DMS53 (cell line): ENCODE data around the gene LAMP1.
"Not testable (repeated sequence)": the region's sequence is repeated elsewhere in the genome, so short reads cannot be mapped to it uniquely, and the experiment has no call there.

Experiments
- DNase-seq: peaks from one replicate; lab custom pipeline; 2025; lab: John Stamatoyannopoulos, UW

The LAMP1 gene

DNA sequence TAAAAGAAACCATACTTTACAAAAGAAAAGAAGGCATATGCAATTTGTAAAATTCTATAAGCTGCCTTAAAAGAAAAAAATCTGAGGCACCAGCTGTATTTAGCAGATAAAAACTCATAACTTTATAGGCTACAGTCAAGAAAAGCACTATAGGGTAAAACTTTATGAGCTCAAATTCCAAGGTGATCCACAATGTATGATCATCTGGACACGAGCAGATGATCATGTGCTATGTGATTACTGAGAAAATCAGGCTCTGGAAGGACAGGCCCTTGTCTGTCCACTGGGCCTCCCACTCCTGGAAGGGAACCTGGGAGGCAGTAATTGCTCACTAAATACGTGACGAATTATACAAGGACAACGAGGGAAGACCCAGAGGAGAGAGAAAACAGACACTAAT is 59.6 kb downstream of the LAMP1 start:
- no peak for DNase-seq

DNA sequence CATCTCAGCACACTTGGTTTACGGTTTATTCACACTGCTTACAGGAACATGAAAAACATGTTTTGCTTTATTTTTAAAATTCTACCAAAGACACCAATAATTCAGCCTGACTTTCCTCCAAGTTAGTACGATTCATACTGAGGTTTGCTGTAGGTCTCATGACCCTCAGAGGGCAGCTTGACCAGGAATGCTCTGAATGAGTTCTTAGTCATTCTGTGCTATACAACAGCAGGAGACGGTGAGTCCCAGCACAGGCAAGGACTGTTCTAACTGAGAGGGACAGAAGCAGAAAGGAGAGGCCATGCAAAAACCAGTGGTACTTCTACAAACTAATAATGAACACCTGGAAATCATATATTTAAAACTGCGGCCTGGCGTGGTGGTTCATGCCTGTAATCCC is 60.5 kb downstream of the LAMP1 start:
- no peak for DNase-seq

DNA sequence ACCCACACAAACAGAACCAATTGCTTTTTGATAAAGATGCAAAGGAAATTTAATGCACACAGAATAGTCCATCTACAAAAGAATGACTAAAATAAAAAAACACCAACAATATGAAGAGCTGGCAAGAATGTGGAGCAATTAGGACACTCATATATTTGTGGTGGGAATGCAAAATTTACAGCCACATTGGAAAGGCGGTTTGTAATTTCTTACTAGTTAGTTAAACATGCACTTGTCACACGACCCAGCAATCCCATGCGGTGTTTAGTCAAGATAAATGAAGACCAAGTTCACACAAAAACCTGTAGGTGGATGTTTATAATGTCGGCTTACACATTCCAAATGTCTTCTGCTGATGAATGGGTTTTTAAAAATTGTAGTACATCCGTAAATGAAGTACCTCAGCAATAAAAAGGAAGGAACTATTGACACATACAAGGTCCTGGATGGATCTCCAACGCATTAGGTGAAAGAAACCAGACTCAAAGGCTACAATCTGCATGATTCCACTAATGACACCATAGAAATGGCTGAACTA is 61.7 kb downstream of the LAMP1 start:
- no peak for DNase-seq

DNA sequence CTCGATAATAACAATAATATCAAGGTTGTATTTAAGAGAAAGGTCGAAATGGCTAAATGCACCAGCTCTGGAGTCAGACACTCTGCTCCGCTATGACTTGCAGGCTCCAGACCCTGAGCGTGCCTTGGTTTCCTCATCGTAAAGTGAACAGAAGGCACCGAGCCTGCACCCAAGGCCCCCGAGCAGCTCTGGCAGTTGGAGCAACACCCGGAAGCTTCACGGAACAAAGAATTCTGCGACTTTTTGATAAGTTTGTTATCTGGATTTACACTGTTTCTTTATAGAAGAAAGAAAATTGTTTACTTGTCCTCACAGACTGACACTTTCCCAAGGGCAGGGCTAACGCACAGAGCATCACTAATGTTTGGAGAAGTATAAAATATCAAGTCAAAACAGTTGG is 62.5 kb downstream of the LAMP1 start:
- no peak for DNase-seq

DNA sequence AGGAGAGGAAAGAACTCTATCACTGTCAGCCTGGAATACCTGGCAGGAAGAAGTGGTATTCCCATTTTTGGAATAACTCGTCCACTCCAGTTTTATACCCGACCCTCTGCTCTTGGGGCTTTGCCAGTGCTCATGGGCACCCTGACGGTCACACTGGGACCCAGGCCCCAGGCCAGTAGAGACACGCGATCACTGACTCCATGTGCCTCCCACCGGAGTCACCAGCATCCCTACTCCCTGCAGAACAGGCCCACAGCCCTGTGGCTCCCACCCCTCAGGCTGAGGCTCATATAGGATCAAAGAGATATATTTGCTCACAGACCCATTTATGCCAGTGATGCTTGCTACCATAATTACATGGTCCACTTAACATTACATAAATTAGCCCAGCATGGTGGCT is 63.4 kb downstream of the LAMP1 start:
- DNase-seq: no peak

DNA sequence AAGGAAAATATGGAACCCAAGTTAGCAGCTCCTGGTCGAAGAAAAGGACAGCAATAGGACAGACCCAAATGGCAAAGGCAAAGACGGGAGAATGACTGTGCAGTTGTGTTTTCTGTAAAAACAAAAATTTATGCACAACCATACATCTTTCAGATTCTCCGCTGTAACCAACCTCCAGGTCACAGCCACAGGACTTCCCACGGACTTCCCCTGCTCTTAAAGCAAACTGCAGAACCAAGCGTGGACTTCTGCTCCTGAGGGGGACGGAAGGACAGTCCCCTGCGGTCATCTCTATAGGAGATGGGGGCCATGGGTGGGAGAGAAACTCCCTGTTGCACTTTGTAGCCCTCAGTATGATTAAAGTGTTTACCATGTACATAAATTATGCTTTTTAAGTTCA is 64.4 kb downstream of the LAMP1 start:
- DNase-seq: no peak

DNA sequence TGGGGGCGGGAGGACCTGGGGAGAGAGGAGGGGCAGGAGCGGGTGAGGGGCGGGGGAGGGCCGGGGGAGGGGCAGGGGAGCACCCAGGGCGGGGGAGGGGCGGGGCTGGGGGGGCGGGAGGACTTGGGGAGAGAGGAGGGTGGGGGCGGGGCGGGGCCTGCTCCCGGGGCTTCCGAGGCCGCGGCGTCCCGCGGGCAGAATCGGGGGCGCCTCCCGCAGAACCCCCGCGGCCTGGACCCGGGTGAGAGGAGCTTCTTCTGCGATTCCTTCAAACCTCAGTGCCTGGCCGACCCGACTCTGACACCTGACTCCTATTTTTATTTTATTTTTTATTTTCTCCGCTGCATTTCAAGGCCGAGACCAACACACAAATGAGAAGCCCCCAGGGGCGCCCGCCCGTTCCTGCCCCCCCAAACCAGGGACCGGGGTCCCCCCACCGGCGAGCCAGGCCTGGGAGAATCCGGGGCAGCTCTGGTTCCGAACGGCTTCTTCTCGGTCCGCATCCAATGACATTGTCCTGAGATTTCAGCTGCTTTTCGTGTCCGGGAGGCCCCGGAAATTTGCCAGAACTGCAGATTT is 67.4 kb downstream of the LAMP1 start:
- DNase-seq: no peak

DNA sequence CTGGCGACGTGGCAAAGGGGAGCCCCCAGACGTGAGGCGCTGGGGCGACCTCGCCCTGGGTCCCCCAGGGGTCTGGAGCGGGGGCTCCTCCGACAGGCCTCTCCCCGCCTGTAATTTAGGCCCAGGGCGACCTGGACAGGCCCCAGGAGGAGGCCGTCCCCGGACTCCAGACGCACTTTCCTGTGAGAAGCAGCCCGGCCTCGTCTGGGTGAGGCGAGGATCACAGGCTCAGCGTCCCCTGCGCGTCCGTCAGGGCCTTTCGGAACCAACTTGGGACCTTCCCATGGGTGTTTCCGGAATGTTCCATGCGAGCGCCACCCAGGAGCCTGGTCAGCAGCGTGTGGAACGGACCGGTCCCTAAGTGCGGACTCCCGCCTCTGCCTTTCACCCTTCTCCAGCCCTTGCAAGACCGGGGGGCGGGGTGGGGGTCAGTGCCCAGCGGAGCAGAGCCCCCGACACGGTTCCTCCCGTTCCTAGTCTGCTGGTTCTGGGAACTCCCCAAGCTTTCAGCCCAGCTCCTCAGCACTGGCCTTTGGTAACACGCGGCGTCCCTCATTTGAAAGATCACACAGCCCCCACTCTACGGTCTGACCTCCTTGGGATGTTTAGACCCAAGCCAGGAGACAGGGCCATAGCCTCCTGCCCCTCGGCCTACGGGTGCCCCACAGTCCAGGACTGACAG is 68.0 kb downstream of the LAMP1 start:
- DNase-seq: no peak

DNA sequence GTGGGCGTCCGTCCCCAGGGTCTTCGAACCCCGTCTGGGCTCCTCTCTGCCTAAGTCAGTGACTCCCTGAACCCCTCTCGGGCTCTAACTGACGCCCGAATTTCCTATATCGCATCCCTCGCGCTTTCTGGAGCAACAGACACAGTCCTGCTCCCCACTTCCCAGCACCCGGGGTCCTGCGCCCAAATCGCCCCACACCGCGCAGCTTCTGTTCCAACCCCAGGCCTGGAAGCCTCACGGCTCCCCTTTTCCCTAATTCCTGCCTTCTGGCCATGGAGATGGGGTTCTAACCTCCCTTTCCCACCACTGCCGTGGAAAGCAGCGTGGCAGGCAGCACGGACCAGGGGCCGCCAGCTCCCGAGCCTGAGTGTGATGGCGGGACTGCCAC is 68.5 kb downstream of the LAMP1 start:
- no peak for DNase-seq

DNA sequence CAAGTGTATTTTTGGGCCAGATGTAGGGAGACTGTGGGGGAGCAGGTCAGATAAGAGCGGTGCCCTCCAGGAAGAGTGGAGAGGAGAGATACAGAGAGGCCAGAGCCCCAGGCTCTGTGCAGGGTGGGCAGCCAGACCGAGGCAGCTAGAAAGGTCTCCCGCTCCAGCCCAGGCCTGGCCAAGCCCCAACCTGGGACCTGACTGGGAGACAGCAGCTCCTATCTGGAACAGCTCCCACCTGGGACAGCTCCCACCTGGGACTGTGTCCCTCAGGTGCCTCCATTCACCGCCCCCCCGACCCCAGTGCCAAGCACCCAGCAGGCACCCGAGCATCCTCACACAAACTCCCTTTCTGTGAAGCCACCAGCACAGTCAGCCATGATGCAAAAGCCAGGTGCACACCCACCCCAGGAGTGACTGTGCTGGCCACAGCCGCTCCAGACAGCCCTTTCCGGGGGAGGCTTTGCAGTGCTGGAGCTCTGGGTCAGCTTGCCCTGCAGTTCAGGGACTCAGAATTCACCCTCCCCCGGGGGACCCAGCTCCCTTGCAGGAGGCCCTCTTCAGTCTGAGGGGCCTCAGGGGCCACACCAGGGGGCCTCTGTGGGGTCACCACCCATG is 69.0 kb downstream of the LAMP1 start:
- DNase-seq: no peak

DNA sequence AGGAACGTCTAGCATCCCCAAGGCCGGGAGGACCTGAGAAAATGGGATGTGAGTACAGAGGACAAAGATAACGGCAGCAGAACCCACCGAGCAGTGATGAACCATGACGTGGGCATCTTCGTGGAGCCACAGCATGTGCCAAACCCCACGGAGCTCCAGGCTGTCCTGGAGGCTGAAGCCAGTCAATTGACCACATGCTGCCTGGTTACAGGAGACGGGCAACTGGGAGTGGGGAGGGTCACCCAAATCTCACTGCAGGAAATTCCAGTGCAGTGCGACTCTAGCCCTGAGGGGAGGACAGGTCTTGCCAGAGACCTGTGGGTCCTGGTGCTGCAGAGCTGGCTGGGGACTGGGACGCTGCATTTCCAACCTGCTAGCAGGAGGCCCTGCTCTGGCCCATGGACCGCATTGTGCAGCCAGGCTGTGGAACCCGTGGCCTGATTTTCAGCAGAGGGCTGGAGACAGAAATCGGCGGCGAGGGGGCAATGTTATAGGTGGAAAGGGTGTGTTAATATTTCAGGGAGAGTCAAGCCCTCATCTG is 70.1 kb downstream of the LAMP1 start:
- DNase-seq: no peak

DNA sequence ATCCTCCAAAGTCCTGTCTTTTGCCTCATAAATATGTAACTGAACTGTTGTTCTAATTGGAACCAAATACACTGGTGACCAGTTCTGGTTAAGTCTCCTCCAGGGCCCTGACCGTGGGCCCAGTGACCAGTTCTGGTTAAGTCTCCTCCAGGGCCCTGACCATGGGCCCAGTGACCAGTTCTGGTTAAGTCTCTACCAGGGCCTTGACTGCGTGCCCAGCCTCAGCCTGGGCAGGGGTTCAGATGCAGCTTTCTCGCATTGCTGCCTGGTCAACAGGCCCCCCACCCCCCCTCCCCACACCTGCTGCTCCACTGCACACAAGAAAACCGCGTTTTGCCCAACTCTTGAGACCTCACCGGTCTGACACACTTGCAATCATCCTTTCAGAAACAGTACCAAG is 70.7 kb downstream of the LAMP1 start:
- DNase-seq: no peak

DNA sequence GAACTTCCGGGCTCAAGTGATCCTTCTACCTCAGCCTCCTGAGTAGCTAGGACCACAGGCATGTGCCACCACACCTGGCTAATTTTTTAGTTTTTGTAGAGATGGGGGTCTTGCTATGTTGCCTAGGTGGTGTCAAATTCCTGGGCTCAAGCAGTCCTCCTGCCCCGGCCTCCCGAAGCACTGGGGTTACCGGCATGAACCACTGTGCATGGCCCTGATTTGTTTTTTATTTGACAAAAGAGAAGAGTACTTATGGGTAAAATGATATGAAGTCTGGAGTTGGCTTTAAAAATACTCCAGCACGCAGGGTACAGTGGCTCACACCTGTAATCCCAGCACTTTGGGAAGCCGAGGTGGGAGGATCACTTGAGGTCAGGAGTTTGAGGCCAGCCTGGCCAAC is 71.3 kb downstream of the LAMP1 start:
- DNase-seq: not testable (repeated sequence)

DNA sequence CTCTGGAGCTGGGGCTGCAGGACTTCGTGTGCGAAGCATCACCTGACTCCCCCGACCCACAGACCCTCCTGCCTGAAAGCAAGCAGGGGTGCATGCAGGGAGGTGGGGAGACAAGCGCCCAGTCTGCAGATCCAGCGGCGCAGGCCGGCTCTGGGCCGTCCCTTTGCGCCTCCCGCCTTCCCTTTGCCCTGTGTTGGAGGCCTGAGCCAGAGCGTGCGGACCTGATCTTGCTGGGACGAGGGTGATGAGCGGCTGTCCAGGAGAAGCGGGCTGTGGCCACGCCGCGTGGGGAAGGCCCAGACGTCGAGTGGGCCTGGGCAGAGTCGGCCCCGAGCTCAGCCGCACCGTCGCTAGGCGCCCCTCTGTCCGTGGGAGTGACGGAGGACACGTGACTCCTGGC is 72.2 kb downstream of the LAMP1 start:
- DNase-seq: no peak

DNA sequence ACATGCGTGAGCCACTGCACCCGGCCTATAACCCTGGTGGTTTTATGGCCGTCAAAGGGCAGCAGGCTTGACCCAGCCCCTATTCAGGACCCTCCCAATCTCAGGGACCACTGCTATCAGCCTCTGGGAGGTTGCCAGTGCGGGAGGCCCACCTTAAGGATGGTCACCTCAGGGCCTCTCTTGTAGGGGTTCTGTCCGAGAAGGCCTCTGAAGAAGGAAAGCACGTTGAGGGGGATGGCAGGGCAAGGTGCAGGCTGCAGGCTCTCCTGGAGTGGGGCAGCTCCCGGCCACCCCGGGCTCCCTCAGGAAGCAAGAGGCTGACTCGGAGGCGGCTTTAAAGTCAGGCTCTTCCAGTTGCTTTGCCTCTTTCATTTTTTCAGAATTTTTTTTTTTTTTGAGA is 72.8 kb downstream of the LAMP1 start:
- DNase-seq: no peak

DNA sequence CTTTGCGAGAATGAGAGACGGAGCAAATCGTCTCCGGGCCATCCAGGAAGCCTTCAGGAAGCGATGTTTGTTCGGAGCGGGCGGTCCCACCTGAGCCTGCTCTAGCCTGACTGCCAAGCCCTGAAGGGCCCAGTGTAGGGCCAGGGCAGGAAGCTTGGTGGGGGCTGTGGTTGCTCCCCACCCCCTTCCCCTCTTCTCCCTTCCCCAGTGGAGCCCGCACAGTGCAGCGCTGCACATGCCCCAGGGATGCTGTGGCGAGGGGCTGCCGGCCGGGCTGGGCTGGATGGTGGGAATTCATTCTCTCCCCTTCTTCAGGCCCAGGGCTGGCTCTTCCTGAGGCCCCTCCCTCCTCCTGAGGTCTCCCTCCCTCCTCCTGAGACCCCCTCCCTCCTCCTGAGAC is 74.0 kb downstream of the LAMP1 start:
- no peak for DNase-seq

DNA sequence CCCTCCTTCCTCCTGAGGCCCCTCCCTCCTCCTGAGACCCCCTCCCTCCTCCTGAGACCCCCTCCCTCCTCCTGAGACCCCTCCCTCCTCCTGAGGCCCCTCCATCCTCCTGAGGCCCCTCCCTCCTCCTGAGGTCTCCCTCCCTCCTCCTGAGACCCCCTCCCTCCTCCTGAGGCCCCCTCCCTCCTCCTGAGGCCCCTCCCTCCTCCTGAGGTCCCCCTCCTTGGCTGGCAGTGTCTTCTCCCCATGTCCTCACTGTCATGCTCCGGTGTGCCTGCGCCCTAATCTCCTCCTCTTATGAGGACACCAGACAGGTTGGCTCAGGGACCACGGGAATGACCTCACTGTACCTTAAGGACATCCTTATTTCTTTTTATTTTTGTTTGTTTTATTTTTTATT is 74.7 kb downstream of the LAMP1 start:
- not testable (repeated sequence) for DNase-seq
